GM10847 (cell line): ENCODE data around the gene TCF7L1.

Experiments used
- POLR2A ChIP-seq: IDR thresholded peaks from 2 replicates; pipeline ENCODE4 v1.6.1; 2011; ENCODE audit not compliant: insufficient read length; ENCODE audit errors: extremely low read depth

Gene TCF7L1

DNA sequence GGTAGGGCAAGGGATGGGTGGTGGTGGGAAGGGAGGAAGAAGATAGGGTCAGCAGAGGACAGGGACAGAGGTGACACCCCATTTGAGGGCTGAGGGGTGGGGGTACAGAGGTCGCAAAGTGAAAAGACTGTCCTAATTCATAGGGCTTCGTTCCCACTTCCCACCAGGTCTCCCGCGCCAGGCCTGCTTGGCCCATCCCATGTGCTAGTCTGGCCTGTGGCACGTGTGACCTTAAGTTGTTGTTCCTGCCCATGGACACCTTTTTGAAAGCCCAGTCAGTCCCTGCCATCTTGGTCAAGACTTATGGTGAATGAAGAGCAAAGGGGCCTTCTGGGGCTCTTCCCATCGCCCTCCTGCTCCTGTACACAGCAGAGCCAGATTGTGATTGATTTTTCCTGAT is 148.4 kb downstream of the TCF7L1 start:
- TF ChIP-seq POLR2A: no peak

GRCh38 chr2:85282914-85283313 is 149.7 kb downstream of the TCF7L1 start:
- no peak for TF ChIP-seq POLR2A

- no peak for TF ChIP-seq POLR2A
Measured at GRCh38 chr2:85283641-85284040, 150.4 kb downstream of the TCF7L1 start.

DNA sequence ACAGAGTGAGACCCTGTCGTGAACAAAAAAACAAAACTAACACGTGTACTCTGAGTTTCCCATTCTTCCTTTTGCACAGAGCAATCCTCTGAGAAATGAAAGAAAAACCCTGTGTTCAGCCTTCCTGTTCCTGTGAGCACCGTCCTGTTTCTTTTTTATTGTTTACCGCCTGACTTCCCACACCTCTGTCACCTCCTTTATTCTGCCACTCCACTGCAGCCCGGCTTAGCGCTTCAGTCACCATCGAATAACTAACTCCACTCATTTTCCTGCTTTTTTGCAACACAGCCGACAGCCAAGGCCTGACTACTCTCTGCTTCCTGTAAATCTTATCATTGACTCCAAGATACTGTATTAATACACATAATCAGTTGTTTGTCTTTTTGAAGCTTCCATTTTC is 153.7 kb downstream of the TCF7L1 start:
- TF ChIP-seq POLR2A: no peak

- no peak for TF ChIP-seq POLR2A
Measured at GRCh38 chr2:85287721-85288120, 154.5 kb downstream of the TCF7L1 start.

- TF ChIP-seq POLR2A: no peak
Measured at GRCh38 chr2:85288244-85288725, 155.1 kb downstream of the TCF7L1 start.

- TF ChIP-seq POLR2A: no peak
Measured at GRCh38 chr2:85291425-85292023, 158.3 kb downstream of the TCF7L1 start.

DNA sequence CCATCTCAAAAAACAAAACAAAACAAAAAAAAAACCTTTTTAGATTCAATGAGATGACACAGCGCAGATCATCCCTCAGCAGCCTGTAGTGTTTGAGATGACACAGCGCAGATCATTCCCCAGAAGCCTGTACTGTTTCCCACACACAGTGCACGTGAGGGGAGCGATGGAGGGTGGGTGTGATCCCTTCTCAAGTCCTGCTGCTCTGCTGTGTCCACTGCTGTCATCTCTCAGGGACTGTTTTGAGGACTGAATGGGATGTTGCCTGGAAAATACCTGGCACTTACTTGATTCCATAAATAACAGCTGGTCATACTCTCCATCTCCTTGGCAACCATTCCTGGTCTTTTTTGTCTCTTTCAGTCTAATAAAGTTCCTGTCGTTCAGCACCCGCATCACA is 168.9 kb downstream of the TCF7L1 start:
- no peak for TF ChIP-seq POLR2A

GRCh38 chr2:85303780-85304531 is 170.8 kb downstream of the TCF7L1 start:
- TF ChIP-seq POLR2A: no peak

GRCh38 chr2:85307527-85307897 is 174.3 kb downstream of the TCF7L1 start:
- TF ChIP-seq POLR2A: no peak

DNA sequence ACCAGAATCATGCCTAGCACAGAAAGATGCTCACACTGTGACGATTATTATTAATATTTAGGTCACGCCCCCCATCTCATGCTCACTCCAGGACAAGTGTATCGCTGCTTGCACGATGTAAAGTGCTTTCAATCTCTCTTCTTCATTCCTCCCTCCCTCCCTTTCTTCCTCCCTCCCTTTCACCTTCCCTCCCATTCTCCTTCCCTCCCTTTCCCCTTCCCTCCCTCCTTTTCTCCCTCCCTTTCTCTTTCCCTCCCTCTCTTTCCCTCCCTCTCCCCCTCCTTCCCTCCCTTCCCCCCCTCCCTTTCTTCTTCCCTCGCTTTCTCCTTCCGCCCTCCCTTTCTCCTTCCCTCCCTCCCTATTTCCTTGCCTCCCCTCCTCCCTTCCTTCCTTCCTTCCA is 175.0 kb downstream of the TCF7L1 start:
- TF ChIP-seq POLR2A: no peak

DNA sequence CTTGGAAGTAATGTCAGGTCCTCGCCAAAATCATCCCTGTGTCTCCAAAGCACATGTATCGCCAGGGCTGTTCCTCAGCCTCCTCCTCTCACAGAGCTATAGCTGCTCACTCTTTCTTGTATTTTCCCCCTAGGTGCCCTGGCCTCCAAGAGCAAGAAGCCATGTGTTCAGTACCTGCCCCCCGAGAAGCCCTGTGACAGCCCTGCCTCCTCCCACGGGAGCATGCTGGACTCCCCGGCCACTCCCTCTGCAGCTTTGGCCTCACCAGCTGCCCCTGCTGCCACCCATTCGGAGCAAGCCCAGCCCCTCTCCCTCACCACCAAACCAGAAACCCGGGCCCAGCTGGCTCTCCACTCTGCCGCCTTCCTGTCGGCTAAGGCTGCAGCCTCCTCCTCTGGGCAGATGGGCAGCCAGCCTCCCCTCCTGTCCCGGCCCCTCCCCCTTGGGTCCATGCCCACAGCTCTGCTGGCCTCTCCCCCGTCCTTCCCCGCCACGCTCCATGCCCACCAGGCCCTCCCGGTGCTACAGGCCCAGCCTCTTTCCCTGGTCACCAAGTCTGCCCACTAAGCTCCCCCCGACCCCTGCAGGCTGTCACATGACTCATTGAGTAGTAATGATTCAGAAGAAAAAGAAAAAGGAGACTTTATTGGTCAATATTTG is 175.8 kb downstream of the TCF7L1 start:
- no peak for TF ChIP-seq POLR2A

DNA sequence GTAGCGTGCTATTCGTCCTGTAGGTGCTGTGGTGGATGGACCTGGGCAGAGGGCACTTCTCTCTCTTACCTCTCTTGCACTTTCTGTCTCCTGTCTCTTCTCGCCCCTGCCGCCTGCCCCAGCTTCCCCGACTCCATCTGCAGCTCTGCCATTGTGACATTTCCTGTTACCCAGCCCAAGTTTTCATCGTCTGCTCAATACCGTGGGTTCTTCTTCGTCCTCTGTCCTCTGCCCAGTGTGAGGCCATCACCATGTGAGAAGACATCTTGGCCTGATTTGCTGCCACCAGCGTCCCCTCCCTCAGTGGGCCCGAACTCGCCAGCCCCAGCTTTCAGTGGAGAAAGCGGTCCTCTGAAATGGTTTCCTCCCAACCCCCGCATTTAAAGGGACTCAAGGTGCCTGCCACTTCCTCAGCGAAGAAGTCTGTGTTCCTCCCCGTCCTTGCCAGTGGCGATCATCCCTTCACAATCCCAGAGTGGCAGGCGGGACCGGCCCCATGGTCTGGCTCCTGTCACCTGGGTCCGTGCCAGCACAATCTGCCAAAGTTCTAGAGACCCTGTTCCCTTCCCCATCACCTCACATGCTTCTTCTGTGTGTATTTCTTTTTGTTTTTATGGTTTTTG is 176.6 kb downstream of the TCF7L1 start:
- no peak for TF ChIP-seq POLR2A

GRCh38 chr2:85310330-85310729 is 177.1 kb downstream of the TCF7L1 start:
- TF ChIP-seq POLR2A: no peak

- no peak for TF ChIP-seq POLR2A
Measured at GRCh38 chr2:85312404-85312803, 179.2 kb downstream of the TCF7L1 start.

- TF ChIP-seq POLR2A: no peak
Measured at GRCh38 chr2:85314884-85315242, 181.7 kb downstream of the TCF7L1 start.
